HFFc6 (cell line): ENCODE results near the gene OR4F6. TPM values are rescaled to one million over a fixed set of nuclear protein-coding genes. Genes with fewer than 3 reads are reported as not detected.
A peak's percentile ranks its signal among the peaks of the same experiment; 100 is the strongest.

Experiments
- DNase-seq: peaks from one replicate; pipeline ENCODE4 v3.0.0-alpha.2; 2018
- H3K27ac Mint-ChIP-seq: 2 replicates; pipeline ENCODE4 v1.8.0; 2020; ENCODE audit warnings: mild to moderate bottlenecking, mixed read lengths
- H3K27me3 Mint-ChIP-seq: 2 replicates; pipeline ENCODE4 v1.8.0; 2021; ENCODE audit warnings: mild to moderate bottlenecking, moderate library complexity, mixed read lengths; ENCODE audit not compliant: insufficient read depth
- H3K36me3 Mint-ChIP-seq: 2 replicates; pipeline ENCODE4 v1.8.0; 2021; ENCODE audit warnings: low read depth, mixed read lengths
- H3K4me1 Mint-ChIP-seq: 2 replicates; pipeline ENCODE4 v1.8.0; 2020; ENCODE audit warnings: low read depth, mixed read lengths
- H3K4me3 Mint-ChIP-seq: 2 replicates; pipeline ENCODE4 v1.8.0; 2020; ENCODE audit warnings: mild to moderate bottlenecking, moderate library complexity, mixed read lengths
- H3K9me3 Mint-ChIP-seq: 2 replicates; pipeline ENCODE4 v1.8.0; 2020; ENCODE audit warnings: mild to moderate bottlenecking, mixed read lengths
- CTCF ChIP-seq: fragments of 200-600 bp; sonication (generic); IDR thresholded peaks from 2 replicates; pipeline ENCODE4 v1.5.0; 2021; ENCODE audit warnings: antibody characterized with exemption, mild to moderate bottlenecking
- total RNA-seq, 6 experiments: library from RNA; stranded (reverse); fragmentation: NEBNext Ultra II Directional; extraction: Animal tissue kit (Norgen Biotek cat#: 25700); gene quantifications; 2 replicates in 1 of 6; 3 replicates in 5 of 6; pipeline ENCODE4 v1.2.3, GENCODE V29; 2021

Gene OR4F6
- total RNA-seq, 6 experiments from 2014 or later, result not detected

GRCh38 chr15:101810876-101811275 is 7.6 kb downstream of the OR4F6 start:
- DNase-seq, result no peak
- Mint-ChIP-seq H3K4me3 (no peak overlapping the region), H3K27me3 (no peaks in the 10 kb centered on the region; the same call in 1 of the 2 replicates), H3K36me3 (no peaks in the 10 kb centered on the region; the same call in 1 of the 2 replicates), H3K27ac (no peak overlapping the region), H3K9me3 (no peaks in the 10 kb centered on the region), H3K4me1 (peaks cover 72% of the 10 kb centered on the region)
- TF ChIP-seq CTCF, result no peak

DNA sequence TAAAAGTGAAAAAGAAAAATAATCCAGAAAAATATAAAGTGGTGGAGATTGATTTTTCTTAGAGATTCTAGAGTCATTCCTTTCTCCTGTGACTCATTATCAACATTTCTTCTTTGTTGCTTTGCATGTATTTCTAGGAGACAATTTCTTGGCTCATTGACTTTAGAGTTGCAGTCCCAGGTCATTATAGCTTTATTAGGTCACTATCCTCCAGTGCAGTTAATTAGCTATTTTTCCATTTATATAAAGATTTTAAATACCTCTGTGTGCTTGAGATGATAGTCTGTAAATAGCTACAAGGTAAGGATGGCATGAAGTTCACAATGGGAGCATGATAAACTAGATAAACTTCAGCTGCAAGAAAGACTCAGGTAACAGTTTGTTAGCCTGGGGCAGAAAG is 8.6 kb downstream of the OR4F6 start, which contains the start of gene OR4F15:
Gene OR4F15 (plus strand): TSS at position 301 of the 400 bp plus-strand sequence. CDS start 5,985 bp downstream, outside the sequence.
- H3K36me3 Mint-ChIP-seq, result no peaks in the 10 kb centered on the region; the same call in 1 of the 2 replicates
- no peak for TF ChIP-seq CTCF
- H3K9me3 Mint-ChIP-seq, result no peaks in the 10 kb centered on the region
- no peak for DNase-seq
- peak within 1 kb of the TSS; percentile 1 for H3K27ac Mint-ChIP-seq
- no peaks in the 10 kb centered on the region; the same call in 1 of the 2 replicates for H3K27me3 Mint-ChIP-seq
- H3K4me1 Mint-ChIP-seq, result peaks cover 65% of the 10 kb centered on the region
- H3K4me3 Mint-ChIP-seq, result no peak within 1 kb of the TSS

GRCh38 chr15:101813803-101814534 is 10.7 kb downstream of the OR4F6 start:
- TF ChIP-seq CTCF, result no peak
- DNase-seq, result peak; percentile 58
- Mint-ChIP-seq H3K4me3 (peak overlapping the region; percentile 9; the same call in 1 of the 2 replicates), H3K9me3 (no peaks in the 10 kb centered on the region), H3K27ac (peak overlapping the region; percentile 70), H3K27me3 (no peaks in the 10 kb centered on the region; the same call in 1 of the 2 replicates), H3K36me3 (peaks cover 5% of the 10 kb centered on the region; the same call in 1 of the 2 replicates), H3K4me1 (peaks cover 44% of the 10 kb centered on the region)

DNA sequence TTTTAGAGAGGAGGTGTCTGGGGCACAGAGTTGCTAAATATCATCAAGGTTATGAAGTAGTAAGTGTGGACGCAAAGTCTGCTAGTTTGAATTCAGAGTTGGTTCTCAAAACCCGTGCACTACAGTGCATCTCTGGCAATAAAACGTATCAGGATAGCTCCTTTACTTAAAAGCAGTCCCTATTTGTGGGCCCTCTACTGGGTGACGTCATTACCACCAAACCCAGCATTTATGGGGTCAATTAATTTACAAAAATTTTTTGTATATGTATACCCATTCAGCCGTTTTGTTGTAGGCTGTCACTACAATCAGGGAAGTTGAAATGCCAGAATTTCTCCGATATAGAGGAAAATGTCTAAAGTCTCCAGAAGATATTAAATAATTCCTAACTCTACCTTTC is 17.5 kb downstream of the OR4F6 start:
- no peak overlapping the region for H3K4me3 Mint-ChIP-seq
- no peaks in the 10 kb centered on the region; the same call in 1 of the 2 replicates for H3K9me3 Mint-ChIP-seq
- peaks cover 9% of the 10 kb centered on the region; the same call in 1 of the 2 replicates for H3K36me3 Mint-ChIP-seq
- no peak for DNase-seq
- H3K4me1 Mint-ChIP-seq, result peaks cover 21% of the 10 kb centered on the region
- TF ChIP-seq CTCF, result no peak
- no peaks in the 10 kb centered on the region for H3K27me3 Mint-ChIP-seq
- H3K27ac Mint-ChIP-seq, result no peak overlapping the region

DNA sequence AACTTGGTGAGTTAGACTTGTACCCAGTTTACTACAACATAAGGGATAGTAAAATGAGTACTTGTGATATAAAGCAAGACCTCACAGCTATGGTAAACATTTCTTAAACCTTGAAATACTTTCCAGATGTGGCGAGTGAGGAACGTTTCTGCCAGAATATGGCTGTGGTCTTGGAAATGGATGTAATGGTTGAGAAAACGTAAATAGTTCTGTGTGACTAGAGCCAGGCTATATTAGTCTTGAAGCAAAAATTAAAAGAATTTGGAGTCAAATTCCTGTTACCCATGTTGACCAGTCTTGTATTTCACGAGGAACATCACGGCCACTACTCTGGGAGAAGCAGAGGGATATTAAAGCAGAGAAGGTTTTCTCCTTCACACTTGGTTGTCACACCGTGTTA is 23.9 kb downstream of the OR4F6 start:
- H3K27me3 Mint-ChIP-seq, result no peaks in the 10 kb centered on the region

More for the DNA sequence above, 23.9 kb downstream of the OR4F6 start:
- no peak for TF ChIP-seq CTCF
- Mint-ChIP-seq H3K9me3 (no peaks in the 10 kb centered on the region; the same call in 1 of the 2 replicates), H3K4me3 (peak overlapping the region; percentile 53), H3K27ac (peak overlapping the region; percentile 67), H3K4me1 (peaks cover 55% of the 10 kb centered on the region), H3K36me3 (peaks cover 20% of the 10 kb centered on the region; the same call in 1 of the 2 replicates)
- DNase-seq, result peak; percentile 65
